GM21528 (cell line): ENCODE measurements around the gene GCNT3.
"Not testable (repeated sequence)": the region's sequence is repeated elsewhere in the genome, so short reads cannot be mapped to it uniquely, and the experiment has no call there.

ENCODE experiments used
- ATAC-seq: cut with Tn5 transposase; IDR thresholded peaks from one replicate; pipeline ENCODE4 v1.9.1; 2021; ENCODE audit warnings: mild to moderate bottlenecking, moderate library complexity; ENCODE audit not compliant: unreplicated experiment, low FRiP score

The GCNT3 gene

GRCh38 chr15:59615661-59616060 is 4.1 kb downstream of the GCNT3 start:
- ATAC-seq, result no peak

GRCh38 chr15:59616379-59616778 is 4.8 kb downstream of the GCNT3 start:
- no peak for ATAC-seq

- ATAC-seq, result no peak
Measured at GRCh38 chr15:59618406-59618805, 6.8 kb downstream of the GCNT3 start.

GRCh38 chr15:59622289-59622688 is 10.7 kb downstream of the GCNT3 start:
- no peak for ATAC-seq

GRCh38 chr15:59632714-59633113 is 21.1 kb downstream of the GCNT3 start:
- no peak for ATAC-seq

GRCh38 chr15:59636184-59636583 is 24.6 kb downstream of the GCNT3 start:
- ATAC-seq, result no peak

GRCh38 chr15:59637507-59637906 is 25.9 kb downstream of the GCNT3 start:
- not testable (repeated sequence) for ATAC-seq

- ATAC-seq, result no peak
Measured at GRCh38 chr15:59642351-59642750, 30.8 kb downstream of the GCNT3 start.

GRCh38 chr15:59644756-59645155 is 33.2 kb downstream of the GCNT3 start:
- no peak for ATAC-seq

GRCh38 chr15:59645812-59646211 is 34.2 kb downstream of the GCNT3 start:
- not testable (repeated sequence) for ATAC-seq

- ATAC-seq, result no peak
Measured at GRCh38 chr15:59646277-59646676, 34.7 kb downstream of the GCNT3 start.

GRCh38 chr15:59647085-59647484 is 35.5 kb downstream of the GCNT3 start:
- no peak for ATAC-seq

- ATAC-seq, result no peak
Measured at GRCh38 chr15:59649603-59650002, 38.0 kb downstream of the GCNT3 start.

- no peak for ATAC-seq
Measured at GRCh38 chr15:59654046-59654445, 42.5 kb downstream of the GCNT3 start.

- peak; percentile 99 for ATAC-seq
Measured at GRCh38 chr15:59656897-59657634, 45.5 kb downstream of the GCNT3 start, which contains the start of gene GTF2A2. TSS of gene GTF2A2 (minus strand) at chr15:59657515. CDS start at chr15:59652277, 5,238 bp downstream.

- ATAC-seq, result no peak
Measured at GRCh38 chr15:59657635-59658125, 46.1 kb downstream of the GCNT3 start.

GRCh38 chr15:59659366-59659765 is 47.8 kb downstream of the GCNT3 start:
- no peak for ATAC-seq

- ATAC-seq, result no peak
Measured at GRCh38 chr15:59662260-59662659, 50.7 kb downstream of the GCNT3 start.

GRCh38 chr15:59668556-59668955 is 57.0 kb downstream of the GCNT3 start:
- ATAC-seq, result no peak
